ENCODE results near the gene PCDHGA10. TPM values are rescaled to one million over a fixed set of nuclear protein-coding genes. Genes with fewer than 3 reads are reported as not detected.
"Not testable (repeated sequence)": the region's sequence is repeated elsewhere in the genome, so short reads cannot be mapped to it uniquely, and the experiment has no call there.

The PCDHGA10 gene
- total RNA-seq, 2 donors from 2014 or later, result 6.7 to 11.1 TPM

DNA sequence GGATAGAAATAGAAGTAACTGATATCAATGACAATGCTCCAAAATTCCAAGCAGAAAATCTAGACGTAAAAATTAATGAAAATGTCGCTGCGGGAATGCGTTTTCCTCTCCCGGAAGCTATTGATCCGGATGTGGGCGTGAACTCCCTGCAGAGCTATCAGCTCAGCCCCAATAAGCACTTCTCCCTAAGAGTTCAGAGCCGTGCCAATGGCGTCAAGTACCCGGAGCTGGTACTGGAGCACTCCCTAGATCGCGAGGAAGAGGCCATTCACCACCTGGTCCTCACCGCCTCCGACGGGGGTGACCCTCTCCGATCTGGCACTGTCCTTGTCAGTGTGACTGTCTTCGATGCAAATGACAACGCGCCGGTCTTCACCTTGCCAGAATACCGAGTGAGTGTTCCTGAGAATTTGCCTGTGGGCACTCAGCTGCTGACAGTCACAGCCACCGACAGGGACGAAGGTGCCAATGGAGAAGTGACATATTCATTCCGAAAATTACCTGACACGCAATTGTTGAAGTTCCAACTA, 818 bp downstream of the PCDHGA10 start:
- intact Hi-C loops (cut with DNase I), result loop anchor here (10.0 kb wide), 1 partner anchor 111 kb away; no protein-coding TSS in a partner anchor
- TF ChIP-seq POLR2AphosphoS5 (IDR thresholded peaks at IDR 0.05), result no peak
- no peak for TF ChIP-seq POLR2A (IDR thresholded peaks at IDR 0.05)
- TF ChIP-seq, protein P1, sequence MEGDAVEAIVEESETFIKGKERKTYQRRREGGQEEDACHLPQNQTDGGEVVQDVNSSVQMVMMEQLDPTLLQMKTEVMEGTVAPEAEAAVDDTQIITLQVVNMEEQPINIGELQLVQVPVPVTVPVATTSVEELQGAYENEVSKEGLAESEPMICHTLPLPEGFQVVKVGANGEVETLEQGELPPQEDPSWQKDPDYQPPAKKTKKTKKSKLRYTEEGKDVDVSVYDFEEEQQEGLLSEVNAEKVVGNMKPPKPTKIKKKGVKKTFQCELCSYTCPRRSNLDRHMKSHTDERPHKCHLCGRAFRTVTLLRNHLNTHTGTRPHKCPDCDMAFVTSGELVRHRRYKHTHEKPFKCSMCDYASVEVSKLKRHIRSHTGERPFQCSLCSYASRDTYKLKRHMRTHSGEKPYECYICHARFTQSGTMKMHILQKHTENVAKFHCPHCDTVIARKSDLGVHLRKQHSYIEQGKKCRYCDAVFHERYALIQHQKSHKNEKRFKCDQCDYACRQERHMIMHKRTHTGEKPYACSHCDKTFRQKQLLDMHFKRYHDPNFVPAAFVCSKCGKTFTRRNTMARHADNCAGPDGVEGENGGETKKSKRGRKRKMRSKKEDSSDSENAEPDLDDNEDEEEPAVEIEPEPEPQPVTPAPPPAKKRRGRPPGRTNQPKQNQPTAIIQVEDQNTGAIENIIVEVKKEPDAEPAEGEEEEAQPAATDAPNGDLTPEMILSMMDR (IDR thresholded peaks at IDR 0.05), result no peak
- WGBS, result 16% methylated on average over 25 of the region's 25 CpGs
- DNase-seq (ENCODE audit: low spot score), result no peak
- peaks cover 2% of the 10 kb centered on the region for H3K27me3 ChIP-seq (replicated peaks; ENCODE audit: insufficient read depth)
- H3K4me1 ChIP-seq (replicated peaks), result no peaks in the 10 kb centered on the region
- no peaks in the 10 kb centered on the region for H3K36me3 ChIP-seq
- H3K9me3 ChIP-seq, result no peaks in the 10 kb centered on the region
- peak overlapping the region; percentile 5 to 27 for H3K4me3 ChIP-seq
- no peak overlapping the region for H3K27ac ChIP-seq

DNA sequence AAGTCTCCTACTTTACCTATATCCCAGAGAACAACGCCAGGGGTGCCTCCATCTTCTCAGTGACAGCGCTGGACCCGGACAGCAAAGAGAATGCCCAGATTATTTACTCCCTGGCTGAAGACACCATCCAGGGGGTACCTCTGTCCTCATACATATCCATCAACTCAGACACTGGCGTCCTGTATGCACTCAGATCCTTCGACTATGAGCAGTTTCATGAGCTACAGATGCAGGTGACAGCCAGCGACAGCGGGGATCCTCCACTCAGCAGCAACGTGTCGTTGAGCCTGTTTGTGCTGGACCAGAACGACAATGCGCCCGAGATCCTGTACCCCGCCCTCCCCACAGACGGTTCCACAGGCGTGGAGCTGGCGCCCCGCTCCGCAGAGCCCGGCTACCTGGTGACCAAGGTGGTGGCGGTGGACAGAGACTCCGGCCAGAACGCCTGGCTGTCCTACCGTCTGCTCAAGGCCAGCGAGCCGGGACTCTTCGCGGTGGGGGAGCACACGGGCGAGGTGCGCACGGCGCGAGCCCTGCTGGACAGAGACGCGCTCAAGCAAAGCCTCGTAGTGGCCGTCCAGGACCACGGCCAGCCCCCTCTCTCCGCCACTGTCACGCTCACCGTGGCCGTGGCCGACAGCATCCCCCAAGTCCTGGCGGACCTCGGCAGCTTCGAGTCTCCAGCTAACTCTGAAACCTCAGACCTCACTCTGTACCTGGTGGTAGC, 1.9 kb downstream of the PCDHGA10 start:
- H3K27me3 ChIP-seq (replicated peaks; ENCODE audit: insufficient read depth); H3K4me1 ChIP-seq (replicated peaks); H3K36me3 ChIP-seq; DNase-seq (ENCODE audit: low spot score); H3K4me3 ChIP-seq; H3K27ac ChIP-seq; H3K9me3 ChIP-seq: not testable (repeated sequence)
- intact Hi-C loops (cut with DNase I), result loop anchor here (10.0 kb wide), 1 partner anchor 110 kb away; no protein-coding TSS in a partner anchor
- WGBS, result 25% methylated on average over 37 of the region's 46 CpGs

DNA sequence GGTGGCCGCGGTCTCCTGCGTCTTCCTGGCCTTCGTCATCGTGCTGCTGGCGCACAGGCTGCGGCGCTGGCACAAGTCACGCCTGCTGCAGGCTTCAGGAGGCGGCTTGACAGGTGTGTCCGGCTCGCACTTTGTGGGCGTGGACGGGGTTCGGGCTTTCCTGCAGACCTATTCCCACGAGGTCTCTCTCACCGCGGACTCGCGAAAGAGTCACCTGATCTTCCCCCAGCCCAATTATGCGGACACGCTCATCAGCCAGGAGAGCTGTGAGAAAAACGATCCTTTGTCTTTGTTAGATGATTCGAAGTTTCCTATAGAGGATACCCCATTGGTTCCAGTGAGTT, 2.5 kb downstream of the PCDHGA10 start:
- H3K27me3 ChIP-seq (replicated peaks; ENCODE audit: insufficient read depth), result not testable (repeated sequence)

DNA sequence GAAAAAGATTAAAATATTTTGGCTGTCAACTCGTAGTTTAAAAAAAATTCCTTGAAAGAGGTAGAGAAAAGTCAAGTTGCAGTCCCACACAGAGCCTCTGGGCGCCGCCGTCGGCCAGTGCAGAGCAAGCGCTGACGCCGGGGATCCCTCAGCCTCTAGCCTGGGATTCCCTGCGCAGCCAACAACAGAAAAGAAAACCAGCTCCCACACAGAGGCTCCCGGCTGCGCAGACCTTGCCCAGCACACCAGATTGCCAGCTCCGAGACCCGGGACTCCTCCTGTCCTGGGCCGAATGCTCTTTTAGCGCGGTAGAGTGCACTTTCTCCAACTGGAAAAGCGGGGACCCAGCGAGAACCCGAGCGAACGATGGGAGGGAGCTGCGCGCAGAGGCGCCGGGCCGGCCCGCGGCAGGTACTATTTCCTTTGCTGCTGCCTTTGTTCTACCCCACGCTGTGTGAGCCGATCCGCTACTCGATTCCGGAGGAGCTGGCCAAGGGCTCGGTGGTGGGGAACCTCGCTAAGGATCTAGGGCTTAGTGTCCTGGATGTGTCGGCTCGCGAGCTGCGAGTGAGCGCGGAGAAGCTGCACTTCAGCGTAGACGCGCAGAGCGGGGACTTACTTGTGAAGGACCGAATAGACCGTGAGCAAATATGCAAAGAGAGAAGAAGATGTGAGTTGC, 4.8 kb downstream of the PCDHGA10 start, which contains the start of gene PCDHGB7:
TSS of gene PCDHGB7 (plus strand) at position 184 of the 679 bp plus-strand sequence. CDS start at position 367, 183 bp downstream.
- H3K9me3 ChIP-seq; H3K4me1 ChIP-seq (replicated peaks); H3K36me3 ChIP-seq; H3K27me3 ChIP-seq (replicated peaks; ENCODE audit: insufficient read depth): not testable (repeated sequence)
- Histone ChIP-seq H3K4me3 (peak within 1 kb of the TSS; percentile 23 to 30), H3K27ac (peak within 1 kb of the TSS in 1 of 2 donors; percentile 36)
- 9% methylated on average over 46 of the region's 47 CpGs for WGBS
- DNase-seq (ENCODE audit: low spot score), result peak; percentile 53
- intact Hi-C loops (cut with DNase I), result loop anchor here (10.0 kb wide), 1 partner anchor 107 kb away; no protein-coding TSS in a partner anchor
- TF ChIP-seq, protein P1 (IDR thresholded peaks at IDR 0.05), result peak in 3 of 4 experiments; percentile 33 to 80 (median 67)

More for the DNA sequence above, 2.5 kb downstream of the PCDHGA10 start:
- H3K27ac ChIP-seq; H3K9me3 ChIP-seq; DNase-seq (ENCODE audit: low spot score); H3K4me1 ChIP-seq (replicated peaks); H3K4me3 ChIP-seq; H3K36me3 ChIP-seq: not testable (repeated sequence)
- intact Hi-C loops (cut with DNase I), result loop anchor here (10.0 kb wide), 1 partner anchor 110 kb away; no protein-coding TSS in a partner anchor
- WGBS, result 26% methylated on average over 18 of the region's 24 CpGs

DNA sequence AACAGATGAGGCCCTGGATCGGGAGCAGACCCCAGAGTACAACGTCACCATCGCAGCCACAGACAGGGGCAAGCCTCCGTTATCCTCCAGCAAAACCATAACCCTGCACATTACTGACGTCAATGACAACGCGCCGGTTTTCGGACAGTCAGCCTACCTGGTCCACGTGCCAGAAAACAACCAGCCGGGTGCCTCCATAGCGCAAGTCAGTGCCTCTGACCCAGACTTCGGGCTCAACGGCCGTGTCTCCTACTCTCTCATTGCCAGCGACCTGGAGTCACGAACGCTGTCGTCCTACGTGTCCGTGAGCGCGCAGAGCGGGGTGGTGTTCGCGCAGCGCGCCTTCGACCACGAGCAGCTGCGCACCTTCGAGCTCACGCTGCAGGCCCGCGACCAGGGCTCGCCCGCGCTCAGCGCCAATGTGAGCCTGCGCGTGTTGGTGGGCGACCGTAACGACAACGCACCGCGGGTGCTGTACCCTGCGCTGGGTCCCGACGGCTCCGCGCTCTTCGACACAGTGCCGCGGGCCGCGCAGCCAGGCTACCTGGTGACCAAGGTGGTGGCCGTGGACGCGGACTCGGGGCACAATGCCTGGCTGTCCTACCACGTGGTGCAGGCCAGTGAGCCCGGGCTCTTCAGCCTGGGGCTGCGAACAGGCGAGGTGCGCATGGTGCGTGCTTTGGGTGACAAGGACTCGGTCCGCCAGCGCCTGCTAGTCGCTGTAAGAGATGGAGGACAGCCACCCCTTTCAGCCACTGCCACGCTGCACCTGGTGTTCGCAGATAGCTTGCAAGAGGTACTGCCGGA, 6.5 kb downstream of the PCDHGA10 start:
- Histone ChIP-seq H3K4me1 (replicated peaks) (no peaks in the 10 kb centered on the region), H3K36me3 (no peaks in the 10 kb centered on the region), H3K27me3 (replicated peaks; ENCODE audit: insufficient read depth) (no peaks in the 10 kb centered on the region), H3K9me3 (no peaks in the 10 kb centered on the region), H3K27ac (no peak overlapping the region), H3K4me3 (no peak overlapping the region)
- no peak for DNase-seq (ENCODE audit: low spot score)
- 27% methylated on average over 71 of the region's 74 CpGs for WGBS
- intact Hi-C loops (cut with DNase I), result loop anchor here (10.0 kb wide), 1 partner anchor 106 kb away; no protein-coding TSS in a partner anchor
- TF ChIP-seq, protein P1 (IDR thresholded peaks at IDR 0.05), result no peak
